ENCODE measurements around the gene OOSP2.
A peak's percentile ranks its signal among the peaks of the same experiment; 100 is the strongest.
"Not testable (repeated sequence)": the region's sequence is repeated elsewhere in the genome, so short reads cannot be mapped to it uniquely, and the experiment has no call there.

OOSP2 gene

DNA sequence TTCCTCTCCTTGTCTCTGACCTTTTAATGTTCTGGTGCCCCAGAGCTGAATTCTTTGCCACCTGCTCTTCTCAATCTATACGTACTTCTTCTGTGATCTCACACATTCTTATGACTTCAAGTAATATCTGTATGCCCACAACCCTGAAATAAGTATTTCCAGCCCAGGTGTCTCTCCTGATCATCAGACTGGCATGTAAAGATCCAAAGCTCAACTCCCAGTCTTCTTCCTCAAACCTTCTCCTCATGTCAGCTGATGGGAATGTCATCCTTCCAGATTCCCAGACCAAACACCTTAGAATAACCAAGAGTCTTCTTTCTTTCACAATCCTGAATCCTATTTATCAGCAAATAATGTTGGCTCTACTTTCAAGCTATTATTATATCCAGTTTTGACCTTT, 25.6 kb downstream of the OOSP2 start:
- no peaks in the 10 kb centered on the region for H3K27me3 ChIP-seq (ENCODE audit: insufficient read depth, poor library complexity, severe bottlenecking)
- no peak for DNase-seq (ENCODE audit: low read depth in 1 of 2, low spot score in 1 of 2)
- no peak for TF ChIP-seq POLR2AphosphoS5 (IDR thresholded peaks at IDR 0.05; ENCODE audit: low read depth)
- TF ChIP-seq SPI1 (IDR thresholded peaks at IDR 0.05; ENCODE audit: borderline replicate concordance, low read depth), result no peak
- TF ChIP-seq, protein P1, sequence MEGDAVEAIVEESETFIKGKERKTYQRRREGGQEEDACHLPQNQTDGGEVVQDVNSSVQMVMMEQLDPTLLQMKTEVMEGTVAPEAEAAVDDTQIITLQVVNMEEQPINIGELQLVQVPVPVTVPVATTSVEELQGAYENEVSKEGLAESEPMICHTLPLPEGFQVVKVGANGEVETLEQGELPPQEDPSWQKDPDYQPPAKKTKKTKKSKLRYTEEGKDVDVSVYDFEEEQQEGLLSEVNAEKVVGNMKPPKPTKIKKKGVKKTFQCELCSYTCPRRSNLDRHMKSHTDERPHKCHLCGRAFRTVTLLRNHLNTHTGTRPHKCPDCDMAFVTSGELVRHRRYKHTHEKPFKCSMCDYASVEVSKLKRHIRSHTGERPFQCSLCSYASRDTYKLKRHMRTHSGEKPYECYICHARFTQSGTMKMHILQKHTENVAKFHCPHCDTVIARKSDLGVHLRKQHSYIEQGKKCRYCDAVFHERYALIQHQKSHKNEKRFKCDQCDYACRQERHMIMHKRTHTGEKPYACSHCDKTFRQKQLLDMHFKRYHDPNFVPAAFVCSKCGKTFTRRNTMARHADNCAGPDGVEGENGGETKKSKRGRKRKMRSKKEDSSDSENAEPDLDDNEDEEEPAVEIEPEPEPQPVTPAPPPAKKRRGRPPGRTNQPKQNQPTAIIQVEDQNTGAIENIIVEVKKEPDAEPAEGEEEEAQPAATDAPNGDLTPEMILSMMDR (IDR thresholded peaks at IDR 0.05; ENCODE audit: insufficient read depth, low read length), result no peak
- TF ChIP-seq GABPA (IDR thresholded peaks at IDR 0.05; ENCODE audit: low read depth), result no peak
- TF ChIP-seq, protein P2, sequence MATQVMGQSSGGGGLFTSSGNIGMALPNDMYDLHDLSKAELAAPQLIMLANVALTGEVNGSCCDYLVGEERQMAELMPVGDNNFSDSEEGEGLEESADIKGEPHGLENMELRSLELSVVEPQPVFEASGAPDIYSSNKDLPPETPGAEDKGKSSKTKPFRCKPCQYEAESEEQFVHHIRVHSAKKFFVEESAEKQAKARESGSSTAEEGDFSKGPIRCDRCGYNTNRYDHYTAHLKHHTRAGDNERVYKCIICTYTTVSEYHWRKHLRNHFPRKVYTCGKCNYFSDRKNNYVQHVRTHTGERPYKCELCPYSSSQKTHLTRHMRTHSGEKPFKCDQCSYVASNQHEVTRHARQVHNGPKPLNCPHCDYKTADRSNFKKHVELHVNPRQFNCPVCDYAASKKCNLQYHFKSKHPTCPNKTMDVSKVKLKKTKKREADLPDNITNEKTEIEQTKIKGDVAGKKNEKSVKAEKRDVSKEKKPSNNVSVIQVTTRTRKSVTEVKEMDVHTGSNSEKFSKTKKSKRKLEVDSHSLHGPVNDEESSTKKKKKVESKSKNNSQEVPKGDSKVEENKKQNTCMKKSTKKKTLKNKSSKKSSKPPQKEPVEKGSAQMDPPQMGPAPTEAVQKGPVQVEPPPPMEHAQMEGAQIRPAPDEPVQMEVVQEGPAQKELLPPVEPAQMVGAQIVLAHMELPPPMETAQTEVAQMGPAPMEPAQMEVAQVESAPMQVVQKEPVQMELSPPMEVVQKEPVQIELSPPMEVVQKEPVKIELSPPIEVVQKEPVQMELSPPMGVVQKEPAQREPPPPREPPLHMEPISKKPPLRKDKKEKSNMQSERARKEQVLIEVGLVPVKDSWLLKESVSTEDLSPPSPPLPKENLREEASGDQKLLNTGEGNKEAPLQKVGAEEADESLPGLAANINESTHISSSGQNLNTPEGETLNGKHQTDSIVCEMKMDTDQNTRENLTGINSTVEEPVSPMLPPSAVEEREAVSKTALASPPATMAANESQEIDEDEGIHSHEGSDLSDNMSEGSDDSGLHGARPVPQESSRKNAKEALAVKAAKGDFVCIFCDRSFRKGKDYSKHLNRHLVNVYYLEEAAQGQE (IDR thresholded peaks at IDR 0.05; ENCODE audit: insufficient replicate concordance, low read depth), result no peak
- H3K4me3 ChIP-seq (replicated peaks; ENCODE audit: insufficient read depth, low read length), result no peak overlapping the region
- H3K27ac ChIP-seq (replicated peaks), result 0 out of 2 replicates have a peak overlapping the region, but pooled peaks have one; percentile 3

GRCh38 chr11:60069450-60069849, 29.2 kb downstream of the OOSP2 start:
- TF ChIP-seq, protein P1 (IDR thresholded peaks at IDR 0.05; ENCODE audit: insufficient read depth, low read length), result no peak
- no peak for TF ChIP-seq POLR2AphosphoS5 (IDR thresholded peaks at IDR 0.05; ENCODE audit: low read depth)
- TF ChIP-seq SPI1 (IDR thresholded peaks at IDR 0.05; ENCODE audit: borderline replicate concordance, low read depth), result no peak
- TF ChIP-seq, protein P2 (IDR thresholded peaks at IDR 0.05; ENCODE audit: insufficient replicate concordance, low read depth), result no peak
- TF ChIP-seq GABPA (IDR thresholded peaks at IDR 0.05; ENCODE audit: low read depth), result no peak
- H3K27ac ChIP-seq (replicated peaks), result no peak overlapping the region

GRCh38 chr11:60071644-60072043, 31.4 kb downstream of the OOSP2 start:
- not testable (repeated sequence) for H3K27me3 ChIP-seq (ENCODE audit: insufficient read depth, poor library complexity, severe bottlenecking); H3K4me3 ChIP-seq (replicated peaks; ENCODE audit: insufficient read depth, low read length); H3K27ac ChIP-seq (replicated peaks); DNase-seq (ENCODE audit: low read depth in 1 of 2, low spot score in 1 of 2)

More at GRCh38 chr11:60069450-60069849, 29.2 kb downstream of the OOSP2 start:
- no peak for DNase-seq (ENCODE audit: low read depth in 1 of 2, low spot score in 1 of 2)
- H3K4me3 ChIP-seq (replicated peaks; ENCODE audit: insufficient read depth, low read length), result no peak overlapping the region
- no peaks in the 10 kb centered on the region for H3K27me3 ChIP-seq (ENCODE audit: insufficient read depth, poor library complexity, severe bottlenecking)

- DNase-seq (ENCODE audit: low read depth in 1 of 2, low spot score in 1 of 2), result no peak
- Histone ChIP-seq H3K27ac (replicated peaks) (no peak overlapping the region), H3K27me3 (ENCODE audit: insufficient read depth, poor library complexity, severe bottlenecking) (no peaks in the 10 kb centered on the region), H3K4me3 (replicated peaks; ENCODE audit: insufficient read depth, low read length) (no peak overlapping the region)
- TF ChIP-seq, protein P1 (IDR thresholded peaks at IDR 0.05; ENCODE audit: insufficient read depth, low read length), result no peak
- TF ChIP-seq GABPA (IDR thresholded peaks at IDR 0.05; ENCODE audit: low read depth) (no peak), SPI1 (IDR thresholded peaks at IDR 0.05; ENCODE audit: borderline replicate concordance, low read depth) (no peak), POLR2AphosphoS5 (IDR thresholded peaks at IDR 0.05; ENCODE audit: low read depth) (no peak)
- TF ChIP-seq, protein P2 (IDR thresholded peaks at IDR 0.05; ENCODE audit: insufficient replicate concordance, low read depth), result no peak
These were observed 37.1 kb downstream of the OOSP2 start for GRCh38 chr11:60077216-60077817.

All from HL-60 (cell line).